GM12891 (cell line): ENCODE measurements around the gene GAGE12D. TPM values are rescaled to one million over a fixed set of nuclear protein-coding genes. Genes with fewer than 3 reads are reported as not detected.
"Not testable (repeated sequence)": the region's sequence is repeated elsewhere in the genome, so short reads cannot be mapped to it uniquely, and the experiment has no call there.

Experiments
- DNase-seq: peaks from one replicate; pipeline ENCODE4 v3.0.0; 2011; ENCODE audit warnings: low spot score; ENCODE audit not compliant: insufficient read length
- FAIRE-seq: peaks from 2 replicates; lab custom pipeline; 2011; peaks lifted over from hg19 to GRCh38; lab: Jason Lieb, UNC
- polyA plus RNA-seq: library from polyadenylated mRNA; unstranded; fragments of >200 nt; gene quantifications from one replicate; pipeline ENCODE4 v1.2.1, GENCODE V29; 2012; ENCODE audit warnings: low read depth, missing spikeins, inconsistent platforms; ENCODE audit not compliant: missing spikeins

Gene GAGE12D
- not detected for polyA plus RNA-seq

DNA sequence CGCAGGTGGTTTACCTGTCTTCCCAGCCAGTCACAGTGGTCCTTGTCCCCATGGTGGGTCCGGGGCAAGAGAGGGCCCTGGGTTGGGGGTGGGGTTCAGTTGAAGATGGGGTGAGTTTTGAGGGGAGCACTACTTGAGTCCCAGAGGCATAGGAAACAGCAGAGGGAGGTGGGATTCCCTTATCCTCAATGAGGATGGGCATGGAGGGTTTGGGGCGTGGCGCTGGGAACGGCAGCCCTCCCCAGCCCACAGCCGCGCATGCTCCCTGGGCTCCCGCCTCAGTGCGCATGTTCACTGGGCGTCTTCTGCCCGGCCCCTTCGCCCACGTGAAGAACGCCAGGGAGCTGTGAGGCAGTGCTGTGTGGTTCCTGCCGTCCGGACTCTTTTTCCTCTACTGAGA is at the start of gene GAGE12D:
Gene GAGE12D (plus strand): TSS at position 301 of the 400 bp plus-strand sequence. CDS start 1,155 bp downstream, outside the sequence.
- not testable (repeated sequence) for FAIRE-seq, DNase-seq

GRCh38 chrX:49531877-49532276 is 9.7 kb upstream of the GAGE12D start, which contains the start of gene GAGE12C:
Gene GAGE12C, plus strand, starts transcription at chrX:49532177. Its CDS starts 1,155 bp downstream, at chrX:49533332.
- not testable (repeated sequence) for DNase-seq, FAIRE-seq

DNA sequence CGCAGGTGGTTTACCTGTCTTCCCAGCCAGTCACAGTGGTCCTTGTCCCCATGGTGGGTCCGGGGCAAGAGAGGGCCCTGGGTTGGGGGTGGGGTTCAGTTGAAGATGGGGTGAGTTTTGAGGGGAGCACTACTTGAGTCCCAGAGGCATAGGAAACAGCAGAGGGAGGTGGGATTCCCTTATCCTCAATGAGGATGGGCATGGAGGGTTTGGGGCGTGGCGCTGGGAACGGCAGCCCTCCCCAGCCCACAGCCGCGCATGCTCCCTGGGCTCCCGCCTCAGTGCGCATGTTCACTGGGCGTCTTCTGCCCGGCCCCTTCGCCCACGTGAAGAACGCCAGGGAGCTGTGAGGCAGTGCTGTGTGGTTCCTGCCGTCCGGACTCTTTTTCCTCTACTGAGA is 9.5 kb downstream of the GAGE12D start, which contains the start of gene GAGE12E:
Gene GAGE12E (plus strand): TSS at position 301 of the 400 bp plus-strand sequence. CDS start 1,155 bp downstream, outside the sequence.
- not testable (repeated sequence) for FAIRE-seq, DNase-seq

DNA sequence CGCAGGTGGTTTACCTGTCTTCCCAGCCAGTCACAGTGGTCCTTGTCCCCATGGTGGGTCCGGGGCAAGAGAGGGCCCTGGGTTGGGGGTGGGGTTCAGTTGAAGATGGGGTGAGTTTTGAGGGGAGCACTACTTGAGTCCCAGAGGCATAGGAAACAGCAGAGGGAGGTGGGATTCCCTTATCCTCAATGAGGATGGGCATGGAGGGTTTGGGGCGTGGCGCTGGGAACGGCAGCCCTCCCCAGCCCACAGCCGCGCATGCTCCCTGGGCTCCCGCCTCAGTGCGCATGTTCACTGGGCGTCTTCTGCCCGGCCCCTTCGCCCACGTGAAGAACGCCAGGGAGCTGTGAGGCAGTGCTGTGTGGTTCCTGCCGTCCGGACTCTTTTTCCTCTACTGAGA is 19.0 kb downstream of the GAGE12D start, which contains the start of gene GAGE12F:
Gene GAGE12F (plus strand): TSS at position 301 of the 400 bp plus-strand sequence. CDS start 1,155 bp downstream, outside the sequence.
- not testable (repeated sequence) for FAIRE-seq, DNase-seq

- DNase-seq, FAIRE-seq: not testable (repeated sequence)
Measured at GRCh38 chrX:49568728-49569127, 27.2 kb downstream of the GAGE12D start.

DNA sequence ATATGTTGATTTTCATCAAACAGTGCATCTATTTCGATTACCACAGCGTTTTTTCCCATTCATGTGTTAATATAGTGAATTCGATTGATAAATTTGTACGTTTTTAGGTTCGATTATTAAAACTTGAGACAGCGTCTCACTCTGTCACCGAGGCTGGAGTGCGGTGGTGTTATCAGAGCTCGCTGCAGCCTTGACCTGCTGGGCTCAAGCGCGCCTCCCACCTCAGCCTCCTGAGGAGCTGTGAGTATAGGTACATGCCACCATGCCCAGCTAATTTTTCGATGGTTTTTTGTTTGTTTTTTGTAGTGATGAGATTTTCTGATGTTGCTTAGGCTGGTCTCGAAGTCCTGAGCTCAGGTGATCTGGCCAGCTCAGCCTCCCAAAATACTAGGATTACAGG is 27.6 kb downstream of the GAGE12D start:
- DNase-seq, FAIRE-seq: not testable (repeated sequence)

DNA sequence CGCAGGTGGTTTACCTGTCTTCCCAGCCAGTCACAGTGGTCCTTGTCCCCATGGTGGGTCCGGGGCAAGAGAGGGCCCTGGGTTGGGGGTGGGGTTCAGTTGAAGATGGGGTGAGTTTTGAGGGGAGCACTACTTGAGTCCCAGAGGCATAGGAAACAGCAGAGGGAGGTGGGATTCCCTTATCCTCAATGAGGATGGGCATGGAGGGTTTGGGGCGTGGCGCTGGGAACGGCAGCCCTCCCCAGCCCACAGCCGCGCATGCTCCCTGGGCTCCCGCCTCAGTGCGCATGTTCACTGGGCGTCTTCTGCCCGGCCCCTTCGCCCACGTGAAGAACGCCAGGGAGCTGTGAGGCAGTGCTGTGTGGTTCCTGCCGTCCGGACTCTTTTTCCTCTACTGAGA is 28.6 kb downstream of the GAGE12D start, which contains the start of gene GAGE12G:
Gene GAGE12G (plus strand): TSS at position 301 of the 400 bp plus-strand sequence. CDS start 1,155 bp downstream, outside the sequence.
- FAIRE-seq, DNase-seq: not testable (repeated sequence)

- not testable (repeated sequence) for FAIRE-seq, DNase-seq
Measured at GRCh38 chrX:49579649-49580048, 38.1 kb downstream of the GAGE12D start, which contains the start of gene GAGE12H. Gene GAGE12H, plus strand, starts transcription at chrX:49579949. Its CDS starts 1,155 bp downstream, at chrX:49581104.

DNA sequence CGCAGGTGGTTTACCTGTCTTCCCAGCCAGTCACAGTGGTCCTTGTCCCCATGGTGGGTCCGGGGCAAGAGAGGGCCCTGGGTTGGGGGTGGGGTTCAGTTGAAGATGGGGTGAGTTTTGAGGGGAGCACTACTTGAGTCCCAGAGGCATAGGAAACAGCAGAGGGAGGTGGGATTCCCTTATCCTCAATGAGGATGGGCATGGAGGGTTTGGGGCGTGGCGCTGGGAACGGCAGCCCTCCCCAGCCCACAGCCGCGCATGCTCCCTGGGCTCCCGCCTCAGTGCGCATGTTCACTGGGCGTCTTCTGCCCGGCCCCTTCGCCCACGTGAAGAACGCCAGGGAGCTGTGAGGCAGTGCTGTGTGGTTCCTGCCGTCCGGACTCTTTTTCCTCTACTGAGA is 47.7 kb downstream of the GAGE12D start, which contains the start of gene GAGE2A:
Gene GAGE2A (plus strand): TSS at position 301 of the 400 bp plus-strand sequence. CDS start 1,155 bp downstream, outside the sequence.
- DNase-seq, FAIRE-seq: not testable (repeated sequence)

GRCh38 chrX:49589769-49590478 is 48.4 kb downstream of the GAGE12D start:
- FAIRE-seq, result not testable (repeated sequence)

GRCh38 chrX:49590488-49590887 is 49.0 kb downstream of the GAGE12D start:
- not testable (repeated sequence) for FAIRE-seq, DNase-seq

More at GRCh38 chrX:49589769-49590478, 48.4 kb downstream of the GAGE12D start:
- DNase-seq, result not testable (repeated sequence)
